ENCODE data around the gene FHAD1.
A peak's percentile ranks its signal among the peaks of the same experiment; 100 is the strongest.
"Not testable (repeated sequence)": the region's sequence is repeated elsewhere in the genome, so short reads cannot be mapped to it uniquely, and the experiment has no call there.

FHAD1 gene

GRCh38 chr1:15304708-15305467, 57.9 kb downstream of the FHAD1 start:
- DNase-seq (ENCODE audit: low read depth, low spot score), result peak; percentile 65

- DNase-seq (ENCODE audit: low read depth, low spot score), result no peak
Observed at GRCh38 chr1:15305468-15305770, 58.4 kb downstream of the FHAD1 start.

GRCh38 chr1:15306352-15306751, 59.3 kb downstream of the FHAD1 start:
- DNase-seq (ENCODE audit: low read depth, low spot score), result not testable (repeated sequence)

- no peak for DNase-seq (ENCODE audit: low read depth, low spot score)
Observed at GRCh38 chr1:15308135-15308534, 61.1 kb downstream of the FHAD1 start.

- DNase-seq (ENCODE audit: low read depth, low spot score), result no peak
Observed at GRCh38 chr1:15308621-15309027, 61.6 kb downstream of the FHAD1 start.

- DNase-seq (ENCODE audit: low read depth, low spot score), result no peak
Observed at GRCh38 chr1:15309687-15310086, 62.7 kb downstream of the FHAD1 start.

GRCh38 chr1:15310544-15310943, 63.5 kb downstream of the FHAD1 start:
- DNase-seq (ENCODE audit: low read depth, low spot score), result no peak

- DNase-seq (ENCODE audit: low read depth, low spot score), result no peak
Observed at GRCh38 chr1:15311122-15311822, 64.2 kb downstream of the FHAD1 start.

- DNase-seq (ENCODE audit: low read depth, low spot score), result no peak
Observed at GRCh38 chr1:15311880-15312279, 64.9 kb downstream of the FHAD1 start.

- DNase-seq (ENCODE audit: low read depth, low spot score), result no peak
Observed at GRCh38 chr1:15312626-15313411, 65.8 kb downstream of the FHAD1 start.

GRCh38 chr1:15314328-15315281, 67.6 kb downstream of the FHAD1 start:
- DNase-seq (ENCODE audit: low read depth, low spot score), result no peak

GRCh38 chr1:15315815-15316214, 68.8 kb downstream of the FHAD1 start:
- no peak for DNase-seq (ENCODE audit: low read depth, low spot score)

- no peak for DNase-seq (ENCODE audit: low read depth, low spot score)
Observed at GRCh38 chr1:15316510-15316909, 69.5 kb downstream of the FHAD1 start.

GRCh38 chr1:15320267-15320666, 73.2 kb downstream of the FHAD1 start:
- no peak for DNase-seq (ENCODE audit: low read depth, low spot score)

GRCh38 chr1:15321601-15322000, 74.6 kb downstream of the FHAD1 start:
- DNase-seq (ENCODE audit: low read depth, low spot score), result no peak

GRCh38 chr1:15322648-15323350, 75.8 kb downstream of the FHAD1 start:
- no peak for DNase-seq (ENCODE audit: low read depth, low spot score)

- peak; percentile 92 for DNase-seq (ENCODE audit: low read depth, low spot score)
Observed at GRCh38 chr1:15323351-15323988, 76.4 kb downstream of the FHAD1 start.

GRCh38 chr1:15323989-15324868, 77.2 kb downstream of the FHAD1 start:
- DNase-seq (ENCODE audit: low read depth, low spot score), result no peak

GRCh38 chr1:15324869-15325335, 77.9 kb downstream of the FHAD1 start:
- DNase-seq (ENCODE audit: low read depth, low spot score), result no peak
